KMS-11 (cell line): ENCODE results near the gene NRP1.

Source experiments
- H2AFZ ChIP-seq: fragments of 200-600 bp; sonication (generic); 2 replicates; pipeline ENCODE4 v1.6.1; 2016; ENCODE audit warnings: antibody characterized with exemption, mixed run types, low read depth
- H3K27ac ChIP-seq: fragments of 200-600 bp; sonication (generic); 2 replicates; pipeline ENCODE4 v1.6.1; 2016; ENCODE audit warnings: mild to moderate bottlenecking, mixed run types
- H3K27me3 ChIP-seq: fragments of 200-600 bp; sonication (generic); 2 replicates; pipeline ENCODE4 v1.6.1; 2017; ENCODE audit warnings: mild to moderate bottlenecking, low read depth, mixed run types, moderate library complexity; ENCODE audit not compliant: insufficient read depth
- H3K36me3 ChIP-seq: fragments of 200-600 bp; sonication (generic); 2 replicates; pipeline ENCODE4 v1.6.1; 2017; ENCODE audit warnings: mild to moderate bottlenecking, mixed run types; ENCODE audit not compliant: insufficient read depth
- H3K4me1 ChIP-seq: fragments of 200-600 bp; sonication (generic); 2 replicates; pipeline ENCODE4 v1.6.1; 2016; ENCODE audit warnings: mild to moderate bottlenecking, low read depth, mixed run types; ENCODE audit not compliant: poor library complexity, severe bottlenecking
- H3K4me2 ChIP-seq: fragments of 200-600 bp; sonication (generic); 2 replicates; pipeline ENCODE4 v1.7.0; 2016; ENCODE audit warnings: mild to moderate bottlenecking, mixed run types
- H3K4me3 ChIP-seq: fragments of 200-600 bp; sonication (generic); IDR thresholded peaks from 2 replicates; pipeline ENCODE4 v1.6.1; 2017; ENCODE audit warnings: low read depth, low read length, mixed read lengths; ENCODE audit not compliant: insufficient read depth
- H3K79me2 ChIP-seq: fragments of 200-600 bp; sonication (generic); 2 replicates; pipeline ENCODE4 v1.6.1; 2016; ENCODE audit warnings: low read depth, mixed run types; ENCODE audit not compliant: insufficient read depth
- H3K9ac ChIP-seq: fragments of 200-600 bp; sonication (generic); 2 replicates; pipeline ENCODE4 v1.6.1; 2016; ENCODE audit warnings: mild to moderate bottlenecking, mixed run types
- H4K20me1 ChIP-seq: fragments of 200-600 bp; sonication (generic); 2 replicates; pipeline ENCODE4 v1.6.1; 2016; ENCODE audit warnings: mild to moderate bottlenecking, mixed run types; ENCODE audit not compliant: insufficient read depth
- TF ChIP-seq, protein P1 (sequence below): fragments of 200-600 bp; sonication (generic); conservative IDR thresholded peaks from 2 replicates; pipeline ENCODE4 v1.6.1; 2017; ENCODE audit warnings: low read depth, mild to moderate bottlenecking, antibody characterized with exemption, low read length, moderate library complexity, mixed read lengths

The NRP1 gene

DNA sequence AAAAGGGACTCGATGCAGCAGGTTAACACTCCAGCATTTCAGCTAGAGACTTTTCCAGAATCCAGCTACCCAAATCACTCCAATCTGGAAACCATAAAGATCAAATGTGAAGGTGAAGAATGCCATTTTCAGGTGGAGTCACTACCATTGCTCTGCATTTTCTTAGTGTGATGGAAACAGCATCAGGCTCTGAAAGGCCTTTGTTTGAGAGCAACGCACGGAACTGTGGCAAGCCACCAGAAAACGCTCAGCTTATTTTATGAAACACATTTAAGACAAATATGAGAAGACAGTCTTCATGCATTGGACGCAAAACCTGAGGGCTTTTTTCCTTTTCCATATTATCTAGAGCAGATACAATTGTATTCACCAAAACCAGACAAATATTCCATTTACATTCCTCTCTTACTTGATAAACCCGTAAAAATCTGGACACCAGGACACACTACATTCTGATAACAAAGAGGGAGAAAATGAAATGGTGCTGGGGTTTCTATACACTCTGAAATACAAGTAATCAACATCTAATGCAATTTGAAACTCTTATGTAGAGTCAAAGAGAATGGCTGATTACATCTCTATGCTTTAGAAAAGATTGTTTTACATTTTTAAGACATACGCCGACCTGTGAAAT, 99.1 kb downstream of the NRP1 start:
- TF ChIP-seq, protein P1, sequence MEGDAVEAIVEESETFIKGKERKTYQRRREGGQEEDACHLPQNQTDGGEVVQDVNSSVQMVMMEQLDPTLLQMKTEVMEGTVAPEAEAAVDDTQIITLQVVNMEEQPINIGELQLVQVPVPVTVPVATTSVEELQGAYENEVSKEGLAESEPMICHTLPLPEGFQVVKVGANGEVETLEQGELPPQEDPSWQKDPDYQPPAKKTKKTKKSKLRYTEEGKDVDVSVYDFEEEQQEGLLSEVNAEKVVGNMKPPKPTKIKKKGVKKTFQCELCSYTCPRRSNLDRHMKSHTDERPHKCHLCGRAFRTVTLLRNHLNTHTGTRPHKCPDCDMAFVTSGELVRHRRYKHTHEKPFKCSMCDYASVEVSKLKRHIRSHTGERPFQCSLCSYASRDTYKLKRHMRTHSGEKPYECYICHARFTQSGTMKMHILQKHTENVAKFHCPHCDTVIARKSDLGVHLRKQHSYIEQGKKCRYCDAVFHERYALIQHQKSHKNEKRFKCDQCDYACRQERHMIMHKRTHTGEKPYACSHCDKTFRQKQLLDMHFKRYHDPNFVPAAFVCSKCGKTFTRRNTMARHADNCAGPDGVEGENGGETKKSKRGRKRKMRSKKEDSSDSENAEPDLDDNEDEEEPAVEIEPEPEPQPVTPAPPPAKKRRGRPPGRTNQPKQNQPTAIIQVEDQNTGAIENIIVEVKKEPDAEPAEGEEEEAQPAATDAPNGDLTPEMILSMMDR = no peak
- Histone ChIP-seq H3K27ac (no peak overlapping the region), H4K20me1 (no peaks in the 10 kb centered on the region), H3K9ac (no peak overlapping the region), H3K27me3 (no peaks in the 10 kb centered on the region), H3K4me3 (no peak overlapping the region), H3K36me3 (no peaks in the 10 kb centered on the region), H3K79me2 (no peaks in the 10 kb centered on the region), H3K4me2 (no peak overlapping the region), H3K4me1 (no peaks in the 10 kb centered on the region), H2AFZ (no peak overlapping the region)

DNA sequence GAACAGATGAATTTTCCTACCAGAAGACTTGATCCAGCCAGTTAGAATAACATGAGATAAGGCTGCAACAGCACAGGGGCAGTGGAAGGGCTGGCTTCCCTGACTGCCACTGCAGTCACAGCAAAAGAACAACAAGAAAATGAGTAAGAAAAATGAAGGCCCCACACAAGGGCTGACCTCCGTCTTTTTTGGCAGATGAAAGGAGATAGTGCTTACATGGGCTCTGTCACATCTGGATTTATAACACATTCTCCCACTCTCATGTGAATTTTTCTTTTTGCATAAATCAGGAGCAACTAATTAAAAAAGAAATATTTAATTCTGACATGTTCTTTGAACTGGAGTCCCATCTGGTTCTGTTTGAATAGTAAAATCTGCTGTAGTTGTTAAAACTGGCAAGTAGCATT, 99.6 kb downstream of the NRP1 start:
- no peak overlapping the region for H3K4me2 ChIP-seq
- no peak overlapping the region for H3K27ac ChIP-seq
- H3K27me3 ChIP-seq = no peaks in the 10 kb centered on the region
- TF ChIP-seq, protein P1 = no peak
- H2AFZ ChIP-seq = no peak overlapping the region
- H3K4me1 ChIP-seq = no peaks in the 10 kb centered on the region
- H3K79me2 ChIP-seq = no peaks in the 10 kb centered on the region
- no peaks in the 10 kb centered on the region for H4K20me1 ChIP-seq
- H3K4me3 ChIP-seq = no peak overlapping the region
- H3K36me3 ChIP-seq = no peaks in the 10 kb centered on the region
- no peak overlapping the region for H3K9ac ChIP-seq

DNA sequence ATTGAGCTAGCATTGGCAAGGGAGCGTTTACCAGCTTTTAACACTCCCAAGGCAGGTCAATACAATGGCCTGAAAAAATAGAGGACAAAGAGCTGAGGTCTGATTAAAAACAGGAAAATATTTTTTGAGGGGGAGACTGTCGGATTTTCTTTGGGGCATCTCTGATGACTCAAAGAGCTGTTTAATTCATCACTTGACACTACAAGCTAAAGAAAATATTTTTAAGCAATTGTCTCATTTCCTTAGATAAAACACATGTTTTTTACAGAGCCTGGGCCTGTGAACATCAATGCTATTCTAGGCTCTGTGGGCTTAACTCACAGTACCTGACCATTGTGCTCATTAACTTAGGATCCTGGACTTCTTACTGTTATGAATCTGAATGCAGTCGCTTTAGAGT, 100.8 kb downstream of the NRP1 start:
- TF ChIP-seq, protein P1 = no peak
- Histone ChIP-seq H3K36me3 (no peaks in the 10 kb centered on the region), H3K4me1 (no peaks in the 10 kb centered on the region), H3K79me2 (no peaks in the 10 kb centered on the region), H3K27ac (no peak overlapping the region), H3K9ac (no peak overlapping the region), H3K27me3 (no peaks in the 10 kb centered on the region), H2AFZ (no peak overlapping the region), H4K20me1 (no peaks in the 10 kb centered on the region), H3K4me2 (no peak overlapping the region), H3K4me3 (no peak overlapping the region)

- H4K20me1 ChIP-seq = no peaks in the 10 kb centered on the region
- H2AFZ ChIP-seq = no peak overlapping the region
- no peaks in the 10 kb centered on the region for H3K36me3 ChIP-seq
- no peaks in the 10 kb centered on the region for H3K27me3 ChIP-seq
- no peak overlapping the region for H3K4me2 ChIP-seq
- H3K4me1 ChIP-seq = no peaks in the 10 kb centered on the region
- TF ChIP-seq, protein P1 = no peak
- H3K79me2 ChIP-seq = no peaks in the 10 kb centered on the region
- H3K27ac ChIP-seq = no peak overlapping the region
- no peak overlapping the region for H3K9ac ChIP-seq
- no peak overlapping the region for H3K4me3 ChIP-seq
Observed at GRCh38 chr10:33233221-33233620, 101.2 kb downstream of the NRP1 start.
